HepG2 (cell line): Measurements from ENCODE around the gene JAK2. TPM values are rescaled to one million over a fixed set of nuclear protein-coding genes. Genes with fewer than 3 reads are reported as not detected.

Experiments used
- ATAC-seq: fragments of 200-7000 bp; cut with Tn5 transposase; 3 replicates; pipeline ENCODE4 v1.9.1; 2020; ENCODE audit warnings: mild to moderate bottlenecking, moderate library complexity
- BruUV-seq: library from RNA; stranded (reverse); fragments of 400-500 nt; replicated peaks from 2 replicates; lab custom pipeline; 2021; lab: Mats Ljungman, UMichigan
- CTCF ChIA-PET: fragments of 300-600 bp; formaldehyde crosslinking; extraction: SDS; loops from one replicate; lab custom pipeline; 2021; ENCODE audit warnings: low total read pairs, inconsistent platforms, low intra/inter-chr PET ratio; lab: Yijun Ruan, JAX
- POLR2A ChIA-PET: fragments of 350-600 bp; sonication (Branson Sonifier 250); formaldehyde crosslinking; loops from one replicate; lab custom pipeline; 2020; ENCODE audit warnings: antibody characterized with exemption, inconsistent platforms; lab: Yijun Ruan, JAX
- DNase-seq: peaks from one replicate; pipeline ENCODE4 v3.0.0-alpha.2; 2015; ENCODE audit warnings: low spot score
- FAIRE-seq: peaks from 3 replicates; lab custom pipeline; 2011; peaks lifted over from hg19 to GRCh38; lab: Jason Lieb, UNC
- H2AFZ ChIP-seq: one replicate; pipeline ENCODE4 v1.6.1; 2011; ENCODE audit warnings: low read length, inconsistent platforms
- H3K27ac ChIP-seq: fragments of 300-600 bp; 3 replicates; pipeline ENCODE4 v1.8.0; 2011; ENCODE audit warnings: mixed run types, mild to moderate bottlenecking, mixed read lengths, low read length, inconsistent platforms; ENCODE audit not compliant: insufficient read depth; ENCODE audit errors: extremely low read length
- H3K27me3 ChIP-seq, 2 experiments: fragments of 200-600 bp in 1 of 2; 2 replicates in 1 of 2; 3 replicates in 1 of 2; pipeline versions ENCODE4 v1.6.0 to v1.8.0; 2011; ENCODE audit warnings: low read length in 2 of 2, mild to moderate bottlenecking in 2 of 2, moderate library complexity in 2 of 2, inconsistent platforms in 1 of 2; ENCODE audit not compliant: insufficient read depth in 2 of 2, control insufficient read depth in 1 of 2
- H3K36me3 ChIP-seq, 2 experiments: fragments of 200-600 bp in 1 of 2; replicated peaks in 1 of 2; 2 replicates in 1 of 2; 3 replicates in 1 of 2; pipeline versions ENCODE4 v1.5.1 to v1.8.0; 2011; ENCODE audit warnings: low read length in 2 of 2, inconsistent platforms in 1 of 2; ENCODE audit not compliant: insufficient read depth in 2 of 2, control insufficient read depth in 1 of 2
- H3K4me1 ChIP-seq: 2 replicates; pipeline ENCODE4 v1.5.1; 2012; ENCODE audit warnings: low read length, inconsistent platforms; ENCODE audit not compliant: insufficient read depth
- H3K4me2 ChIP-seq: 2 replicates; pipeline ENCODE4 v1.6.0; 2011; ENCODE audit warnings: low read depth, low read length, inconsistent platforms
- H3K4me3 ChIP-seq, 3 experiments: fragments of 200-600 bp in 1 of 3; sonication (generic), shearing (Covaris generic) in 1 of 3; replicated peaks in 1 of 3; 2 replicates each; pipeline ENCODE4 v1.5.1; 2011 to 2016; ENCODE audit warnings: low read length in 3 of 3, inconsistent platforms in 2 of 3, low read depth in 2 of 3, mild to moderate bottlenecking in 2 of 3, control low read depth in 1 of 3, mixed read lengths in 1 of 3; ENCODE audit not compliant: insufficient read depth in 1 of 3
- H3K79me2 ChIP-seq: one replicate; pipeline ENCODE4 v1.6.1; 2011; ENCODE audit warnings: low read length, inconsistent platforms; ENCODE audit not compliant: insufficient read depth
- H3K9ac ChIP-seq: 2 replicates; pipeline ENCODE4 v1.6.0; 2011; ENCODE audit warnings: mild to moderate bottlenecking, low read depth, low read length, inconsistent platforms; ENCODE audit not compliant: insufficient read depth
- H3K9me3 ChIP-seq: 2 replicates; pipeline ENCODE4 v1.5.1; 2012; ENCODE audit warnings: mild to moderate bottlenecking, low read length
- H4K20me1 ChIP-seq: 2 replicates; pipeline ENCODE4 v1.6.0; 2011; ENCODE audit warnings: inconsistent platforms, mild to moderate bottlenecking, low read length, moderate library complexity; ENCODE audit not compliant: insufficient read depth
- HMGA1 ChIP-seq: sonication (generic); formaldehyde crosslinking; conservative IDR thresholded peaks from 2 replicates; pipeline ENCODE4 v1.4.0; 2020; ENCODE audit warnings: missing genetic modification reagents
- KAT8 ChIP-seq: IDR thresholded peaks from 2 replicates; pipeline ENCODE4 v1.6.1; 2016; ENCODE audit warnings: missing genetic modification reagents, missing compliant biosample characterization
- POGK ChIP-seq: sonication (generic); formaldehyde crosslinking; conservative IDR thresholded peaks from 2 replicates; pipeline ENCODE4 v1.8.0; 2022; ENCODE audit warnings: mild to moderate bottlenecking, moderate library complexity, missing genetic modification reagents
- THRA ChIP-seq: sonication (generic); formaldehyde crosslinking; IDR thresholded peaks from 2 replicates; pipeline ENCODE4 v1.4.0; 2020; ENCODE audit warnings: missing genetic modification reagents, borderline replicate concordance
- TOPORS ChIP-seq: sonication (generic); formaldehyde crosslinking; IDR thresholded peaks from 2 replicates; pipeline ENCODE4 v1.8.0; 2023; ENCODE audit warnings: mild to moderate bottlenecking, missing genetic modification reagents
- ZKSCAN8 ChIP-seq: IDR thresholded peaks from 2 replicates; pipeline ENCODE4 v1.6.1; 2016; ENCODE audit warnings: borderline replicate concordance, missing genetic modification reagents, missing compliant biosample characterization
- ZNF296 ChIP-seq: sonication (generic); formaldehyde crosslinking; conservative IDR thresholded peaks from 2 replicates; pipeline ENCODE4 v1.5.0; 2020; ENCODE audit warnings: mild to moderate bottlenecking, missing genetic modification reagents
- ZNF790 ChIP-seq: sonication (generic); formaldehyde crosslinking; IDR thresholded peaks from 2 replicates; pipeline ENCODE4 v1.8.0; 2022; ENCODE audit warnings: missing genetic modification reagents, mild to moderate bottlenecking, borderline replicate concordance
- ZSCAN20 ChIP-seq: sonication (generic); formaldehyde crosslinking; IDR thresholded peaks from 2 replicates; pipeline ENCODE4 v1.4.0; 2020; ENCODE audit warnings: missing genetic modification reagents, mild to moderate bottlenecking, borderline replicate concordance
- WGBS: methylation state at CpG from one replicate; pipeline ENCODE4 v1.1.6; 2017; ENCODE audit warnings: low lambda C conversion rate; 5-methylcytosine and 5-hydroxymethylcytosine counted together
- in situ Hi-C: cut with HindIII; loops from 2 replicates; pipeline ENCODE4 v1.10.0; 2017; ENCODE audit warnings: low pct_unique_long_range_greater_than_20kb; ENCODE audit not compliant: extremely low pct_ligation_motif_present
- intact Hi-C: fragments of 100-400 bp; cut with micrococcal nuclease; formaldehyde crosslinking; loops from one replicate; pipeline ENCODE4 v1.10.0; 2022; ENCODE audit not compliant: unreplicated experiment
- polyA plus RNA-seq, 8 experiments: library from polyadenylated mRNA; depleted of rRNA in 3 of 8; stranded (reverse) in 7 of 8; unstranded in 1 of 8; fragments of >200 nt; fragmentation: Illumina TruSeq in 4 of 8; extraction: Trizol in 4 of 8; gene quantifications; 2 replicates each; pipeline versions ENCODE4 v1.2.1 to v1.2.3, GENCODE V29; 2011 to 2016; ENCODE audit warnings: low read depth in 4 of 8, missing spikeins in 1 of 8, mixed read lengths in 1 of 8; ENCODE audit not compliant: insufficient read depth in 1 of 8
- total RNA-seq, 5 experiments: library from RNA; depleted of rRNA; stranded (reverse); fragments of >200 nt; fragmentation: Illumina TruSeq; extraction: Trizol; gene quantifications; 2 replicates each; pipeline ENCODE4 v1.2.3, GENCODE V29; 2016; ENCODE audit warnings: low read depth in 1 of 5

The JAK2 gene
- total and polyA plus RNA-seq, 2 of the 13 experiments (the other 11 are each of a cell fraction or from before 2014, with no cell fraction given) = 1.1 to 4.1 TPM

- in situ Hi-C loops = no loop called here
- POLR2A ChIA-PET = no interaction called here
Observed at GRCh38 chr9:4965174-4965821, 19.8 kb upstream of the JAK2 start.

More at GRCh38 chr9:4965174-4965821, 19.8 kb upstream of the JAK2 start:
- no peak overlapping the region for H3K9ac ChIP-seq
- TF ChIP-seq THRA (no peak), ZSCAN20 (CRISPR knock-in tag) (no peak), ZKSCAN8 (CRISPR knock-in tag) (no peak), TOPORS (no peak), POGK (CRISPR knock-in tag) (no peak), KAT8 (no peak), ZNF790 (CRISPR knock-in tag) (no peak), HMGA1 (no peak), ZNF296 (CRISPR knock-in tag) (no peak)
- ATAC-seq (no peak), FAIRE-seq (no peak), DNase-seq (no peak)
- H2AFZ ChIP-seq = no peak overlapping the region
- H3K36me3 ChIP-seq = no peaks in the 10 kb centered on the region
- H3K4me1 ChIP-seq = peaks cover 6% of the 10 kb centered on the region
- no peaks in the 10 kb centered on the region for H4K20me1 ChIP-seq
- H3K27me3 ChIP-seq = no peaks in the 10 kb centered on the region
- H3K4me2 ChIP-seq = no peak overlapping the region
- intact Hi-C loops = no loop called here
- H3K4me3 ChIP-seq = no peak overlapping the region
- no TSS peak for BruUV-seq
- CTCF ChIA-PET = no interaction called here
- WGBS = 55% methylated on average over 2 of the region's 2 CpGs
- no peak overlapping the region for H3K27ac ChIP-seq
- no peaks in the 10 kb centered on the region for H3K79me2 ChIP-seq
- no peaks in the 10 kb centered on the region for H3K9me3 ChIP-seq
